NCI-H748 (cell line): ENCODE measurements around the gene SCIMP.
"Not testable (repeated sequence)": the region's sequence is repeated elsewhere in the genome, so short reads cannot be mapped to it uniquely, and the experiment has no call there.

ENCODE experiments used
- DNase-seq: peaks from one replicate; lab custom pipeline; 2025; ENCODE audit not compliant: unreplicated experiment; lab: John Stamatoyannopoulos, UW

Gene SCIMP

GRCh38 chr17:5191541-5192417 is 42.9 kb downstream of the SCIMP start, which contains the start of gene ZNF594:
ZNF594 (minus strand) TSS chr17:5191868; CDS start chr17:5184256, 7,612 bp downstream.
- DNase-seq = peak; percentile 99

DNA sequence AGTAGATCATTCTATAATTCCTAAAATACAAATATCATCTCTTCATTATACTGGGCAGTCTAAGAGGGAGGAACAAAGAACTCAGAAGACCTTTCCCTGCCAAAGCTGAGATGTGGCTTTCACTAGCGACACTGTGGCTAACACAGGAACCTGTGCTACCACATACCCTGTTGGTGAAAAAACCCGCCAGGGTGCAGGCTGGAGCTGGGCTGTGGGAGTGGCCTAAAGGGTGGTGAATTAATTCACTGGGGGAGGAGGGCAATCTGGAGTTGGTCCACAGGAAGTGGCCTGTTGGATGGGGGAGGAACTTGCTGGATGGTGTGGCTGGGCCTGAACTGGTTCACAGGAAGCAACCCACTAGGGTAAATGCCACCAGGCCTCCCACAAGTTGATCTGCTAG is 50.4 kb downstream of the SCIMP start:
- DNase-seq = no peak

DNA sequence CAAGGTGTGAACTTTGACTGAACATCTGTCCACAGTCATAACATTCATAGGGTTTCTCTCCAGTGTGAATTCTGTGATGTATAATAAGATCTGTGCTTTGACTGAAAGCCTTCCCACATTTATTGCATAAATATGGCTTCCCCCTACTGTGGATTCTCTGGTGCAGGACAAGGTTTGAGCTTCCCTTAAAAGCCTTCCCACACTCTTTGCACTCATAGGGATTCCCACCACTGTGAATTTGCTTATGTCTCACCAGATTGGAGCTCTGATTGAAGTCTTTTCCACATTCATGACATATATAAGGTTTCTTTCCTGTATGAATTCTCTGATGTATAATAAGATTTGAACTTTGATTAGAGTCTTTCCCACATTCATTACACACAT is 51.3 kb downstream of the SCIMP start:
- DNase-seq = no peak

DNA sequence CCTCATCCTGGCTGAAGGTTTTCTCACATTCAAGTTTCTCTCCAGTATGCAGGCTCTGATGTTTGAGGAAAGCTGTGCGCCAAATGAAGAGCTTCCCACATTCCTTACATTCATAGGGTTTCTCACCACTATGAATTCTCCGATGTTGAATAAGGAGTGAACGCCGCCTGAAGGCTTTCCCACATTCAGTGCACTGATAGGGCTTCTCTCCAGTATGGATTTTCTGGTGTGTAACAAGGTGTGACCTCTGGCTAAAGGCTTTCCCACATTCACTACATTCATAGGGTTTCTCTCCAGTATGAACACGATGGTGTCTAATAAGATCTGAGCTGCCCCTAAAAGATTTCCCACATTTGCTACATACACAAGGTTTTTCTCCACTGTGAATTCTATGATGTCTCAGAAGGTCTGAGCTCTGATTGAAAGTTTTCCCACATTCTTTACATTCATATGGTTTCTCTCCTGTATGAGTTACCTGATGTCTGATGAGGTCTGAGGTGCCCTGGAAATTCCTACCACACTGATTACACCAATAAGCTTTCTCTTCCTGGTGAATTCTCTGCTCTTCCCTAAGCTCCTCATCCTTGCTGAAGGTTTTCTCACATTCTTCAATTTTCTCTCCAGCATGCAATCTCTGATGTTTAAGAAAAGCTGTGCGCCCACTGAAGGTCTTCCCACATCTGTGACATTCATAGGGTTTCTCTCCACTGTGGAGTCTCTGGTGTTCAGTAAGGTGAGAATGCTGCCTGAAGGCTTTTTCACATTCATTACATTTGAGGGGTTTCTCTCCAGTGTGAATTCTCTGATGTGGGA is 51.9 kb downstream of the SCIMP start:
- DNase-seq = no peak

- no peak for DNase-seq
Observed at GRCh38 chr17:5181509-5182305, 53.0 kb downstream of the SCIMP start.

GRCh38 chr17:5179003-5179402 is 55.7 kb downstream of the SCIMP start:
- no peak for DNase-seq

GRCh38 chr17:5175027-5175426 is 59.6 kb downstream of the SCIMP start:
- DNase-seq = not testable (repeated sequence)

- DNase-seq = not testable (repeated sequence)
Observed at GRCh38 chr17:5165791-5166564, 68.7 kb downstream of the SCIMP start.

GRCh38 chr17:5164436-5164835 is 70.2 kb downstream of the SCIMP start:
- peak; percentile 25 for DNase-seq

GRCh38 chr17:5161793-5162192 is 72.9 kb downstream of the SCIMP start:
- DNase-seq = not testable (repeated sequence)

DNA sequence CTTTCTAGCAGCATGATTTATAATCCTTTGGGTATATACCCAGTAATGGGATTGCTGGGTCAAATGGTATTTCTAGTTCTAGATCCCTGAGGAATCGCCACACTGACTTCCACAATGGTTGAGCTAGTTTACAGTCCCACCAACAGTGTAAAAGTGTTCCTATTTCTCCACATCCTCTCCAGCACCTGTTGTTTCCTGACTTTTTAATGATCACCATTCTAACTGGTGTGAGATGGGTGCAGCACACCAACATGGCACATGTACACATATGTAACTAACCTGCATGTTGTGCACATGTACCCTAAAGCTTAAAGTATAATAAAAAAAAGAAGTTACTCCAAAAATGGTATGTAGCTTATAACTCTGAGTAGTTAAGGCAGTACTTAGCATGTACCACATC is 74.0 kb downstream of the SCIMP start:
- DNase-seq = not testable (repeated sequence)
